ENCODE measurements around the gene CCT6A. TPM values are rescaled to one million over a fixed set of nuclear protein-coding genes. Genes with fewer than 3 reads are reported as not detected.
"Not testable (repeated sequence)": the region's sequence is repeated elsewhere in the genome, so short reads cannot be mapped to it uniquely, and the experiment has no call there.

Gene CCT6A
- total RNA-seq, 1 donor from 2014 or later = 221 TPM

DNA sequence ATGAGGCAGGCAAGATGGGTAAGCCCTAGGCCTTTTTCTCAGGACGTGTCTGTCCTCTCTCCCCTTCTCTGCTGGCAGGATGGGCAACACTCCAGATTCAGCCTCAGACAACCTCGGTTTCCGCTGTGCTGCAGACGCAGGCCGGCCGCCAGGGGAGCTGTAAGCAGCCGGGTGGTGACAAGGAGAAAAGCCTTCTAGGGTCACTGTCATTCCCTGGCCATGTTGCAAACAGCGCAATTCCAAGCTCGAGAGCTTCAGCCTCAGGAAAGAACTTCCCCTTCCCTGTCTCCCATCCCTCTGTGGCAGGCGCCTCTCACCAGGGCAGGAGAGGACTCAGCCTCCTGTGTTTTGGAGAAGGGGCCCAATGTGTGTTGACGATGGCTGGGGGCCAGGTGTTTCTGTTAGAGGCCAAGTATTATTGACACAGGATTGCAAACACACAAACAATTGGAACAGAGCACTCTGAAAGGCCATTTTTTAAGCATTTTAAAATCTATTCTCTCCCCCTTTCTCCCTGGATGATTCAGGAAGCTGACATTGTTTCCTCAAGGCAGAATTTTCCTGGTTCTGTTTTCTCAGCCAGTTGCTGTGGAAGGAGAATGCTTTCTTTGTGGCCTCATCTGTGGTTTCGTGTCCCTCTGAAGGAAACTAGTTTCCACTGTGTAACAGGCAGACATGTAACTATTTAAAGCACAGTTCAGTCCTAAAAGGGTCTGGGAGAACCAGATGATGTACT is 28.1 kb downstream of the CCT6A start:
- Mint-ChIP-seq H3K4me1 (no peaks in the 10 kb centered on the region), H3K27me3 (ENCODE audit: low read depth) (no peaks in the 10 kb centered on the region), H3K9me3 (no peaks in the 10 kb centered on the region), H3K36me3 (ENCODE audit: low read depth) (peaks cover 5% of the 10 kb centered on the region), H3K27ac (ENCODE audit: unreplicated experiment) (no peak overlapping the region), H3K4me3 (no peak overlapping the region)
- no peak for DNase-seq (ENCODE audit: low read depth, low spot score)
- TF ChIP-seq, protein P1, sequence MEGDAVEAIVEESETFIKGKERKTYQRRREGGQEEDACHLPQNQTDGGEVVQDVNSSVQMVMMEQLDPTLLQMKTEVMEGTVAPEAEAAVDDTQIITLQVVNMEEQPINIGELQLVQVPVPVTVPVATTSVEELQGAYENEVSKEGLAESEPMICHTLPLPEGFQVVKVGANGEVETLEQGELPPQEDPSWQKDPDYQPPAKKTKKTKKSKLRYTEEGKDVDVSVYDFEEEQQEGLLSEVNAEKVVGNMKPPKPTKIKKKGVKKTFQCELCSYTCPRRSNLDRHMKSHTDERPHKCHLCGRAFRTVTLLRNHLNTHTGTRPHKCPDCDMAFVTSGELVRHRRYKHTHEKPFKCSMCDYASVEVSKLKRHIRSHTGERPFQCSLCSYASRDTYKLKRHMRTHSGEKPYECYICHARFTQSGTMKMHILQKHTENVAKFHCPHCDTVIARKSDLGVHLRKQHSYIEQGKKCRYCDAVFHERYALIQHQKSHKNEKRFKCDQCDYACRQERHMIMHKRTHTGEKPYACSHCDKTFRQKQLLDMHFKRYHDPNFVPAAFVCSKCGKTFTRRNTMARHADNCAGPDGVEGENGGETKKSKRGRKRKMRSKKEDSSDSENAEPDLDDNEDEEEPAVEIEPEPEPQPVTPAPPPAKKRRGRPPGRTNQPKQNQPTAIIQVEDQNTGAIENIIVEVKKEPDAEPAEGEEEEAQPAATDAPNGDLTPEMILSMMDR (conservative IDR thresholded peaks at IDR 0.05) = no peak

DNA sequence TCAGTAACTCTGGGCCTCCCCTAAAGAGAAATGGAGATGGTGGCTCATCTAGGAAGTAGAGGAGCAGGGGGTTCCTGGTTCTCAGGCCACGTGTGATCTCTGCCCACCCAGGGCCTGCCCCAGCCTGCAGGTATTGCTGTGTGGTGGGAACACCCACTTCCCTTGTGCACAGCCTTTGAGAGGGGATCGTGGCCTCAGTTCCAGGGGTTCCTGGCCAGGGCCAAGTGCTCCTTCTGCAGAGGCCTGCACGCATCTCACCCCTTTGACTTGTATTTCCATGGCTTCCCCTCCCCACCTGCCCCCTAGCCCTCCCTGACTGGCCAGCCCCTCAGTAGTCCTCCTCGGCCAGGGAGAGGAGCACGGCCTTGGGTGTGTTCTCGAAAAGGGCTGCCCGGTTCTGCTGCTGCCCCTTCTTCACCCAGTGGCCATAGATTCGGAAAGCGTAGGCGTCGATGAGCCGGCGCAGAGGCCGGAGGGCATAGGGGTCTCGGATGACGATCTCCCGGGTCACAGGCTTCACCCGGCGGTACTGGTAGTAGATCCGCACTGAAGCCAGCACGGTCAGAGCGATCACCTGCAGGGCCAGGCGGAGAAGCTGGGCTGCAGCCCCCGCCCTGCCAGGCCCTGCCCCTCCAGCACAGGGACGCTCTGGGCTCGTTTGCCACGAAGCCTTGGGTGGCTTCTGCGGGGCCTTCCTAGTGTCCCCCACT is 29.3 kb downstream of the CCT6A start:
- H3K27ac Mint-ChIP-seq (ENCODE audit: unreplicated experiment); H3K4me1 Mint-ChIP-seq; DNase-seq (ENCODE audit: low read depth, low spot score); H3K27me3 Mint-ChIP-seq (ENCODE audit: low read depth); H3K4me3 Mint-ChIP-seq; H3K9me3 Mint-ChIP-seq; H3K36me3 Mint-ChIP-seq (ENCODE audit: low read depth): not testable (repeated sequence)

DNA sequence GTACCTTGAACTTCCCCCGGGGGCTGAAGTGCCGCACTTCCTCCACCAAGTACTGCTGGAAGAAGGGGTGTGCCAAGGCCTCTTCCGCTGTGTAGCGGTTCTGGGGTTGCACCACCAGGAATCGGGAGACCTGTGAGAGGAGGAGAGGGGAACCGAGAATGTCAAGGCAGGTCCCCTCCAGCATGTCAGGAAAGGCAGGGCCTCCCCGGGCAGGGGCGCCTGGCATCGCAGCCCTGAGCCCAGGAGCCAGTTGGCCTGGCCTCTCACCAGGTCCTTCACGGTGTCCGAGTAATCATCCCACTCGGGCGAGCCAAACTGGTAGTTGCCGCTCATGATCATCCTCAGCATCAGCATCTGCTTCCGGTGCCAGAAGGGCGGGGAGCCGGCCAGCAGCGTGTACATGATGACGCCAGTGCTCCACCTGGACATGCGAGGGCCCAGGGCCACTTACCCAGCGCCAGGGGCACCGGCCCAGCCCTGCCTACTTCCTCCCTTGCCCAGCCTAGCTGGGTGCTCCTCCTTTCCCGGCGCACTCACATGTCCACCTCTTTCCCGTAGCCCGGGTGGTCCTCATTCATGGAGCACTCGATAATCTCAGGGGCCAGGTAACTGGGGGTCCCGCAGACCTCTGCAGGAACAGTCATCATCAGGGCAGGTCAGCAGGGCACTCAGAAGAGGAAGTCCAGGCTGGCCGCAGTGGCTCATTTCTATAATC is 30.2 kb downstream of the CCT6A start:
- Mint-ChIP-seq H3K27ac (ENCODE audit: unreplicated experiment) (no peak overlapping the region), H3K9me3 (no peaks in the 10 kb centered on the region), H3K27me3 (ENCODE audit: low read depth) (no peaks in the 10 kb centered on the region), H3K36me3 (ENCODE audit: low read depth) (peaks cover 5% of the 10 kb centered on the region), H3K4me3 (no peak overlapping the region), H3K4me1 (no peaks in the 10 kb centered on the region)
- DNase-seq (ENCODE audit: low read depth, low spot score) = no peak
- TF ChIP-seq, protein P1 (conservative IDR thresholded peaks at IDR 0.05) = no peak

DNA sequence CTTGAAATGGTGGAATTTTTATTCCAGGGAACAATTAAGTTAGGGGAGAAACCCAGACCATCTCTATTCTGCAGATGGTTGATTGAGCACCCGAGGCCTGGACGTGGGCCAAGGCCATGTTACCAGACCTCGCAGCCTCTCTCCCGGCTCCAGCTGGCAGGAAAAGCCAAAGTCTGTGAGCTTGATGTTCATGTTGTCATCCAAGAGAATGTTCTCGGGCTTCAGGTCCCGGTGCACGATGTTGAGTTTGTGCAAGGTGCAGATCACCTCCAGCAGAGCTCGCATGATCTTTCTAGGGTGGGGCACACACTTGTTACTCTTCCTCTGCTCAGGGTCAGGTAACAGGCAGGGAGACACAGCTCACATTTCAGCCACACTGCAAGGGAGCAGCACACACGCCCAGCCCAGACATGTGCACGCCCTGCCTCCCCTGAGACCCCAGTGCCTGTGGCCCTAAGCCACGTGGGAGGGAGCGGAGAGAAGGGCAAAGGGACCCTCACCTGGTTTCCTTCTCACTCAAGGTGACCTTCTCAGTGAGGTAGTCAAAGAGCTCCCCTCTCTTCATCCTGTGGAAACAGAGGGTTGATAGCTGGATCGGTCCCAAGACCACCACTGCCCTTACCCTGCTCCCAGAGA is 31.7 kb downstream of the CCT6A start:
- H3K4me3 Mint-ChIP-seq = no peak overlapping the region
- no peak for DNase-seq (ENCODE audit: low read depth, low spot score)
- H3K36me3 Mint-ChIP-seq (ENCODE audit: low read depth) = peaks cover 5% of the 10 kb centered on the region
- H3K27me3 Mint-ChIP-seq (ENCODE audit: low read depth) = no peaks in the 10 kb centered on the region
- H3K27ac Mint-ChIP-seq (ENCODE audit: unreplicated experiment) = no peak overlapping the region
- no peaks in the 10 kb centered on the region for H3K9me3 Mint-ChIP-seq
- no peaks in the 10 kb centered on the region for H3K4me1 Mint-ChIP-seq
- TF ChIP-seq, protein P1 (conservative IDR thresholded peaks at IDR 0.05) = no peak

DNA sequence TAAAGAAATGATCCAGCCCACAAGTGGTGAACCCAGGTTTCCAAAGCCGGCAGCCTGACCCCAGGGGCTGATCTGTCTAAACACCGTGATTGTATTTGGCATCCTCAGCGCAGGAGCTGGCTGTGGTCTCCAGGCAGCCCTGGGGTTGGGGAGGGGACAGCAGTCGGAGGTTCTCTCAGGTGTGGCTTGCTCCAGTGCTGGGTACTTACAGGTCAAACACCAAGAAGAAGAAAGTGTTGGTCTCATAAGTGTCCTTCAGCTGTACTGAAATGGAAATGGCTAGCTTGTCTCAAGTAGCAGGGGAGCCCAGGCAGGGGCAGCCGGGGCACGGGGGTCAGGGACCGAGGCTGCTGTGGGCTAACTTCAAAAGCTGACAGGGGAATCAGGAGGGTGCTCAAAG is 35.2 kb downstream of the CCT6A start:
- Mint-ChIP-seq H3K9me3 (no peaks in the 10 kb centered on the region), H3K36me3 (ENCODE audit: low read depth) (no peaks in the 10 kb centered on the region), H3K27me3 (ENCODE audit: low read depth) (no peaks in the 10 kb centered on the region), H3K4me1 (no peaks in the 10 kb centered on the region), H3K27ac (ENCODE audit: unreplicated experiment) (peak overlapping the region; percentile 19), H3K4me3 (no peak overlapping the region)
- TF ChIP-seq, protein P1 (conservative IDR thresholded peaks at IDR 0.05) = no peak
- DNase-seq (ENCODE audit: low read depth, low spot score) = no peak

Measured in neural crest cell (in vitro differentiated cells).